GM18868 (cell line): ENCODE results near the gene SLC25A51.
A peak's percentile ranks its signal among the peaks of the same experiment; 100 is the strongest.

Experiments used
- ATAC-seq: cut with Tn5 transposase; IDR thresholded peaks from one replicate; pipeline ENCODE4 v1.9.1; 2021; ENCODE audit warnings: mild to moderate bottlenecking, moderate library complexity; ENCODE audit not compliant: unreplicated experiment

The SLC25A51 gene

GRCh38 chr9:37903647-37904444 is at the start of gene SLC25A51:
SLC25A51 (minus strand) TSS chr9:37904127; CDS start chr9:37888550, 15,577 bp downstream.
- peak; percentile 86 for ATAC-seq

- no peak for ATAC-seq
These were observed 49.4 kb upstream of the SLC25A51 start for GRCh38 chr9:37953206-37953774.

GRCh38 chr9:37952731-37953130 is 48.8 kb upstream of the SLC25A51 start:
- no peak for ATAC-seq

GRCh38 chr9:37951671-37952449 is 47.9 kb upstream of the SLC25A51 start:
- ATAC-seq, result no peak

GRCh38 chr9:37950561-37950960 is 46.6 kb upstream of the SLC25A51 start:
- no peak for ATAC-seq

GRCh38 chr9:37949576-37949975 is 45.6 kb upstream of the SLC25A51 start:
- ATAC-seq, result no peak

- no peak for ATAC-seq
These were observed 44.6 kb upstream of the SLC25A51 start for GRCh38 chr9:37948417-37948980.

GRCh38 chr9:37947977-37948376 is 44.0 kb upstream of the SLC25A51 start:
- no peak for ATAC-seq

GRCh38 chr9:37947471-37947870 is 43.5 kb upstream of the SLC25A51 start:
- no peak for ATAC-seq

- no peak for ATAC-seq
These were observed 43.0 kb upstream of the SLC25A51 start for GRCh38 chr9:37946971-37947370.

GRCh38 chr9:37946041-37946440 is 42.1 kb upstream of the SLC25A51 start:
- no peak for ATAC-seq

GRCh38 chr9:37944671-37945481 is 40.9 kb upstream of the SLC25A51 start:
- no peak for ATAC-seq

- no peak for ATAC-seq
These were observed 40.3 kb upstream of the SLC25A51 start for GRCh38 chr9:37944266-37944650.

- no peak for ATAC-seq
These were observed 39.7 kb upstream of the SLC25A51 start for GRCh38 chr9:37943345-37944265.

GRCh38 chr9:37942621-37943344 is 38.9 kb upstream of the SLC25A51 start:
- ATAC-seq, result no peak

GRCh38 chr9:37941253-37941652 is 37.3 kb upstream of the SLC25A51 start:
- no peak for ATAC-seq

GRCh38 chr9:37939575-37940095 is 35.7 kb upstream of the SLC25A51 start:
- ATAC-seq, result no peak

GRCh38 chr9:37938121-37938891 is 34.4 kb upstream of the SLC25A51 start:
- no peak for ATAC-seq
